Left forelimb (tissue), 1 donor: Measurements from ENCODE around the gene HMCES.
"Not testable (repeated sequence)": the region's sequence is repeated elsewhere in the genome, so short reads cannot be mapped to it uniquely, and the experiment has no call there.

Experiments
- DNase-seq: peaks from one replicate; pipeline ENCODE4 v3.0.0-alpha.2; 2018; ENCODE audit warnings: low spot score

HMCES gene

DNA sequence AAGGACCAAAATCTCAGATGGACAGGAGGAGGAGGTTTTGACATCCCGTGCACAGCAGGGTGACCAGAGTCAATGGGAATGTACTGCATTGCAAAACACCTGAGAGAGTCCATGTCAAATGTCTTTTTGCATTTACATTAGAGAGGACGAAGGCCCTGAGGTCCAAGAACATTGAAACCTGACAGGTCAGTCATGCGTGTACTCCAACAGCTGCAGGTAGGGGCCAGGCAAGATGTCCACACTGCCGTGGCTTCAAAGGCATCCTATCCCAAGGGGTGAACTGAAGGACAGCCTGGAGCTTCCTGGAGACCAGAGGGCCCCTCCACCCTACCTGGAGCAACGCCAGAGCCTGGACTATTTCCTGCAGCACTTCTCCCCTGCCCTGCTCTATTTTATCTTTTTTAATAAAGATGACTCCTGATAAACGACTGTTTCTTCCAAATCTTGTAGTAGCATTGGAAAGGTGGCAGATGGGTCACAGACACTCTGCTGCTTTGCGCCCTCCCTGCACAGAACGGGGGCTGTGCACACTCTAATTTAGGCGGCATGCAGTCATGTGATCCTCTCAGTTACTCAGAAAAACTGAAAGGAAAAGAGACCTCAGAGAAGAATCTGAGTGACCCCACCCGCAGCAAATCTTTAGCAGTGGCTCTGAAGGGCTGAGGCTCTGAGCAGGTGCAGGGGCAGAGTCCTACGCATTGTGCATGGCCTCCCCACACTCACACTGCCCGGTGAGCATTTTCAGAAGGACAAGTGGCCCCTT is 68.2 kb downstream of the HMCES start:
- no peak for DNase-seq

DNA sequence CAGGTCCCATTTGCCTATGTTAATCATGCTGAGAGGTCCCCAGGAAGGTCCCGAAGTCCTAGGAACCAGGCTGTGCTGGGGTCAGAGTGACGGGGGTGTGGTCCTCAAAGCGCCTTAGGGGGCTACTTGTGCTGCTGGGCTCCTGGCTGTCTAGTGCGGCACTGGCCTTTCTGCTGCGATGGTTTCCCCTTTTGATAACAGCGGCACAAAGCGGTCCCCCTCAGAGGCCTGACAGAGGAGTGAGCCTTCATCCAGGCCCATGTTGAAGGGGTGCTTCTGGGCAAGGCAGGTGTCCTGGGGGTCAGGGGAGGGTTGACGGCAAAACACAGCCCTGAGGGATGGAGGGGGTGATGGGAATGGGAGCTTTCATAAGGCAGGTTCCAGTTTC is 68.8 kb downstream of the HMCES start:
- DNase-seq = no peak

GRCh38 chr3:129348734-129349133 is 70.1 kb downstream of the HMCES start:
- DNase-seq = no peak

DNA sequence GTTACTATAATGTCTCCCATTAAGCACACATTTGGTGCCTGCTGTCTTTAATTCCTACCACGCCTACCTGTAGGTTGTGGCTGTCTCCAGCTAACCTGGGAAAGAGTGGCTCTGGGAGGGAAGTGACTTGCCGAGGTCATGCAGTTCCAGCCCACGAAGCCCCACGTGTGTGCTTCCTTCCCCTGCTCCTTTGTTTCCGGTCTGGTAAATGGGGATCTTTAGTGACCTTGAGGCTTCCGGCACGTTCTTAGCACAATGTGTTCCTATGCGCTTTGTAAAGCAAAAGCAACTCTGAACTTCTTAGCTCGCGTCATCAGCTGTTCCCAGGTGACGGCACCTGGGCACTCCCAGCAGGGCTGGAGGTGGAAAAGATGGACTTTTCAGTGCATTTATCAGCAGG is 70.5 kb downstream of the HMCES start:
- not testable (repeated sequence) for DNase-seq

DNA sequence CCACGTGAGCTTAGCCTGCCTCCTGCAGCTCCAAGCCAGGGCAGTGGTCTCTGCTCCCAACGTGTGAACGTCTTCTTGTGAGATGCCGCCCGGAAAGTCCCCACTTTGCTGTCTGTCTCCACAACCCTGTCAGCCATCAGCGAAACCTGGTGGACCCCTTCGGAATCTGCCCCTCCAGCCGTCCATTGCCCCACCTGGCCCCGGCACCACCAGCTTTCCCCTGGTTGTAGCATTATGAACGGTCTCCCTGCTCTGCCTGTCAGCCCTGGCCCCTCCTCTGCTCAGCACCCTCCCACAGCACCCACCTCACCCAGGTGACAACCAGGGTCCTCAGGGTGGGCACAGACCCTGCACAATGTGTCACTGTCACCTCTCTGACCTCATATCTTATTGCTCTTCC is 71.1 kb downstream of the HMCES start:
- no peak for DNase-seq

DNA sequence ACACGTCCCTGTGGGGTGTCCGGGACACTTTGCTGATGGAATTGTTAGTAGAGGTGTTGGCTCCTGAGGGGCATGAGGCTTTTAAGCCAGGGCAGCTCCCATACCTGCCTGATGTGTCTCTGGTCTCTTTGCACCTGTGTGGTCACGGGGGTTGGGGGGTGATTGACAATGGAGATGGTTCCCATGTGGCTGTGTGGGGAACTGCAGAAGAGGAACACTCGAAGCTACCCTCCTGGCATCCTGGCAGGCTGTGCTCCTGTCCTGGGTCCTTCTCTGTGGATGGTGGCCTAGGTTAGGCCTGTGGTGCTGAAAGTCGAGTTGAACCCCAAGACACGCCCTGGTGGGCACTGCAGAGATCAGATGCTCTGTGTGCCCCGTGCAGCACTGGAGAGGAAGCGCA is 73.4 kb downstream of the HMCES start:
- DNase-seq = no peak

GRCh38 chr3:129352650-129353588 is 74.2 kb downstream of the HMCES start:
- DNase-seq = no peak

GRCh38 chr3:129353589-129353941 is 74.9 kb downstream of the HMCES start:
- no peak for DNase-seq
